ENCODE data around the gene AGFG2. TPM values are rescaled to one million over a fixed set of nuclear protein-coding genes. Genes with fewer than 3 reads are reported as not detected.

AGFG2 gene
- total and polyA plus RNA-seq, 2 of the 13 experiments (the other 11 are each of a cell fraction or from before 2014, with no cell fraction given): 125 to 132 TPM

- TF ChIP-seq PRDM10 (CRISPR knock-in tag; IDR thresholded peaks at IDR 0.05; ENCODE audit: low read depth): peak; percentile 31; the same call in 1 of the 2 replicates
- peak; percentile 25 for TF ChIP-seq RBM22 (optimal IDR thresholded peaks at IDR 0.05; ENCODE audit: low read length)
- TF ChIP-seq PAX8 (CRISPR knock-in tag; IDR thresholded peaks at IDR 0.05; ENCODE audit: borderline replicate concordance): 0 out of 2 replicates have a peak, but pooled peaks have one; percentile 50
- TF ChIP-seq ZNF30 (CRISPR knock-in tag; IDR thresholded peaks at IDR 0.05): no peak
- TF ChIP-seq MAX (IDR thresholded peaks at IDR 0.05): no peak
- no peak for TF ChIP-seq FOSL1 (CRISPR knock-in tag; IDR thresholded peaks at IDR 0.05; ENCODE audit: borderline replicate concordance)
- TF ChIP-seq ZSCAN25 (CRISPR knock-in tag; IDR thresholded peaks at IDR 0.05): no peak
- no peak for TF ChIP-seq ZSCAN30 (CRISPR knock-in tag; IDR thresholded peaks at IDR 0.05)
- TF ChIP-seq ZFX (CRISPR knock-in tag; IDR thresholded peaks at IDR 0.05; ENCODE audit: low read depth): 0 out of 2 replicates have a peak, but pooled peaks have one; percentile 24
- TF ChIP-seq SOX13 (IDR thresholded peaks at IDR 0.05): peak; percentile 63
- TF ChIP-seq SOX13 (CRISPR knock-in tag; conservative IDR thresholded peaks at IDR 0.05 in 1 of 2, IDR thresholded peaks at IDR 0.05 in 1 of 2): peak in 1 of 2 experiments; percentile 86; a peak in 2 of 4 replicates
- no peak for TF ChIP-seq ZNF546 (CRISPR knock-in tag; conservative IDR thresholded peaks at IDR 0.05)
- TF ChIP-seq CHD2 (IDR thresholded peaks at IDR 0.05; ENCODE audit: low read depth, low read length): no peak
- TF ChIP-seq GFI1 (CRISPR knock-in tag; IDR thresholded peaks at IDR 0.05; ENCODE audit: borderline replicate concordance): no peak
- TF ChIP-seq TP53 (CRISPR knock-in tag; conservative IDR thresholded peaks at IDR 0.05): no peak
- peak; percentile 36; the same call in 1 of the 2 replicates for TF ChIP-seq NKX3-1 (CRISPR knock-in tag; IDR thresholded peaks at IDR 0.05)
- TF ChIP-seq ZBTB26 (CRISPR knock-in tag; IDR thresholded peaks at IDR 0.05; ENCODE audit: borderline replicate concordance): no peak
- peak; percentile 90 for TF ChIP-seq SAP130 (CRISPR knock-in tag; IDR thresholded peaks at IDR 0.05; ENCODE audit: low read depth)
- no peak for TF ChIP-seq ZBTB2 (CRISPR knock-in tag; IDR thresholded peaks at IDR 0.05; ENCODE audit: low read depth)
- peak; percentile 60 for TF ChIP-seq HDAC1 (CRISPR knock-in tag; IDR thresholded peaks at IDR 0.05)
- TF ChIP-seq KDM4B (CRISPR knock-in tag; IDR thresholded peaks at IDR 0.05): no peak
- no peak for TF ChIP-seq ZNF567 (CRISPR knock-in tag; IDR thresholded peaks at IDR 0.05; ENCODE audit: borderline replicate concordance)
- no peak for TF ChIP-seq ZNF382 (CRISPR knock-in tag; IDR thresholded peaks at IDR 0.05; ENCODE audit: borderline replicate concordance)
- no peak for TF ChIP-seq ZNF224 (CRISPR knock-in tag; IDR thresholded peaks at IDR 0.05)
Observed at GRCh38 chr7:100546129-100546925, 7.3 kb downstream of the AGFG2 start (continued).
